Measurements from ENCODE around the gene CMTM5. TPM values are rescaled to one million over a fixed set of nuclear protein-coding genes. Genes with fewer than 3 reads are reported as not detected.
"Not testable (repeated sequence)": the region's sequence is repeated elsewhere in the genome, so short reads cannot be mapped to it uniquely, and the experiment has no call there.

The CMTM5 gene
- total RNA-seq, 1 experiment from 2014 or later = not detected

DNA sequence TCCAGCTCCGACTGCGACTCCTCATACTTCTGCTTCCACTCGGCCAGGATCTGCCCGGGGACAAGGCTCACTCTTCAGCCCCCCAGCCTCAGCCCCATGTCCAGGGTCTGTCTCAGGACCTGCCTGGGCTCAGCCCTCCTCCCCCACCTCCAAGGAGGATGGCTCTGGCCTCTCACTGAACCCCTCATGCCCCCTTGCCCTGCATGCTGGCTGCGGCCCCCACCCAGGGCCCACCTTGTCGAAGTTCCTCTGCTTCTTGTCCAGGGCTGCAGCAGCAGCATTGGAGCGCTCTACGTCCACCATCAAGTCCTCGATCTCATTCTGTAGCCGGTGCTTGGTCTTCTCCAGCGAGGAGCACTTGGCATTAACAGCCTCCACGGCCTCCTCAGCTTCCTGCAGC, 40.4 kb downstream of the CMTM5 start:
- intact Hi-C loops (cut with micrococcal nuclease); H4K20me1 ChIP-seq (ENCODE audit: insufficient read depth); DNase-seq (ENCODE audit: low read depth, low spot score); H3K4me3 ChIP-seq (replicated peaks in 1 of 2; ENCODE audit: low read depth in 1 of 2, low read length in 2 of 2); ATAC-seq; CTCF ChIA-PET; POLR2A ChIA-PET; H3K9me2 ChIP-seq (ENCODE audit: insufficient read depth); H3K27ac ChIP-seq (ENCODE audit: low read depth, low read length); H2AFZ ChIP-seq (ENCODE audit: low read depth, low read length, poor library complexity, severe bottlenecking); H3K36me3 ChIP-seq (ENCODE audit: control insufficient read depth in 1 of 2, insufficient read depth in 2 of 2, low read length in 2 of 2); BruUV-seq (replicated peaks); H3K9me3 ChIP-seq (ENCODE audit: control insufficient read depth in 1 of 2, insufficient read depth in 1 of 2, low read depth in 1 of 2, low read length in 2 of 2); H3K4me1 ChIP-seq (ENCODE audit: control insufficient read depth in 1 of 2, insufficient read depth in 2 of 2, low read length in 2 of 2); RAD21 ChIA-PET (ENCODE audit: low non-redundant PET in 1 of 2, low total read pairs in 2 of 2, uncharacterized antibody in 2 of 2, unreplicated experiment in 2 of 2); H3K79me2 ChIP-seq (ENCODE audit: insufficient read depth, low read length); H3K27me3 ChIP-seq (ENCODE audit: insufficient read depth, low read length); H3K4me2 ChIP-seq (ENCODE audit: low read length); H3K9ac ChIP-seq (ENCODE audit: low read length): not testable (repeated sequence)

DNA sequence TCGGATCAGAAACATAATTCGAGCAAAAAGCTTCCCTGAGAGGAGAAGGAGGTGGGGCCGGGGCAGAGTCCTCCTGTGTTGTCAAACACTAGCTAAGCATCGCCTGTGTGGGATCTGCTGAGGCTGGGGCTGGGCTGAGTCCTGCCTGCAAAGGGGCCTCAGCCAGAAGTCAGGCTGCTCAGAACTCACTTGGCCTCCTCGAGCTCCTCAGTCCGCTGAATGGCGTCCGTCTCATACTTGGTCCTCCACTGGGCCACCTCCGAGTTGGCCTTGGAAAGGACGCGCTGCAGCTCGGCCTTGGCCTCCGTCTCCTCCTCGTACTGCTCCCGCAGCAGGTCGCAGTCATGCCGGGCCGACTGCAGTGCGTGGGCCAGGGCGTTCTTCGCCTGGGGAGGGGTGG, 41.2 kb downstream of the CMTM5 start:
- no peaks in the 10 kb centered on the region for H3K36me3 ChIP-seq (ENCODE audit: control insufficient read depth in 1 of 2, insufficient read depth in 2 of 2, low read length in 2 of 2)
- RAD21 ChIA-PET (ENCODE audit: low non-redundant PET in 1 of 2, low total read pairs in 2 of 2, uncharacterized antibody in 2 of 2, unreplicated experiment in 2 of 2) = no interaction called here
- BruUV-seq (replicated peaks) = no TSS peak
- no peak overlapping the region for H3K9ac ChIP-seq (ENCODE audit: low read length)
- no peak overlapping the region for H3K27ac ChIP-seq (ENCODE audit: low read depth, low read length)
- H3K79me2 ChIP-seq (ENCODE audit: insufficient read depth, low read length) = no peaks in the 10 kb centered on the region
- no peaks in the 10 kb centered on the region for H4K20me1 ChIP-seq (ENCODE audit: insufficient read depth)
- no peaks in the 10 kb centered on the region for H3K9me3 ChIP-seq (ENCODE audit: control insufficient read depth in 1 of 2, insufficient read depth in 1 of 2, low read depth in 1 of 2, low read length in 2 of 2)
- no peak overlapping the region for H3K4me2 ChIP-seq (ENCODE audit: low read length)
- H3K27me3 ChIP-seq (ENCODE audit: insufficient read depth, low read length) = peaks cover 5% of the 10 kb centered on the region; the same call in 1 of the 2 replicates
- H2AFZ ChIP-seq (ENCODE audit: low read depth, low read length, poor library complexity, severe bottlenecking) = no peak overlapping the region
- ATAC-seq (no peak), DNase-seq (ENCODE audit: low read depth, low spot score) (no peak)
- POLR2A ChIA-PET = no interaction called here
- CTCF ChIA-PET = no interaction called here
- no peak overlapping the region for H3K4me3 ChIP-seq (replicated peaks in 1 of 2; ENCODE audit: low read depth in 1 of 2, low read length in 2 of 2)
- no peaks in the 10 kb centered on the region for H3K9me2 ChIP-seq (ENCODE audit: insufficient read depth)
- no peaks in the 10 kb centered on the region for H3K4me1 ChIP-seq (ENCODE audit: control insufficient read depth in 1 of 2, insufficient read depth in 2 of 2, low read length in 2 of 2)
- intact Hi-C loops (cut with micrococcal nuclease) = loop anchor here (2.0 kb wide), 1 partner anchor 35 kb away; no protein-coding TSS in a partner anchor
- TF ChIP-seq CEBPB (IDR thresholded peaks at IDR 0.05; ENCODE audit: low read depth) = no peak
- TF ChIP-seq TCF7L2 (IDR thresholded peaks at IDR 0.05; ENCODE audit: borderline replicate concordance, extremely low read depth, insufficient read depth, insufficient read length) = no peak
- TF ChIP-seq, protein P1, sequence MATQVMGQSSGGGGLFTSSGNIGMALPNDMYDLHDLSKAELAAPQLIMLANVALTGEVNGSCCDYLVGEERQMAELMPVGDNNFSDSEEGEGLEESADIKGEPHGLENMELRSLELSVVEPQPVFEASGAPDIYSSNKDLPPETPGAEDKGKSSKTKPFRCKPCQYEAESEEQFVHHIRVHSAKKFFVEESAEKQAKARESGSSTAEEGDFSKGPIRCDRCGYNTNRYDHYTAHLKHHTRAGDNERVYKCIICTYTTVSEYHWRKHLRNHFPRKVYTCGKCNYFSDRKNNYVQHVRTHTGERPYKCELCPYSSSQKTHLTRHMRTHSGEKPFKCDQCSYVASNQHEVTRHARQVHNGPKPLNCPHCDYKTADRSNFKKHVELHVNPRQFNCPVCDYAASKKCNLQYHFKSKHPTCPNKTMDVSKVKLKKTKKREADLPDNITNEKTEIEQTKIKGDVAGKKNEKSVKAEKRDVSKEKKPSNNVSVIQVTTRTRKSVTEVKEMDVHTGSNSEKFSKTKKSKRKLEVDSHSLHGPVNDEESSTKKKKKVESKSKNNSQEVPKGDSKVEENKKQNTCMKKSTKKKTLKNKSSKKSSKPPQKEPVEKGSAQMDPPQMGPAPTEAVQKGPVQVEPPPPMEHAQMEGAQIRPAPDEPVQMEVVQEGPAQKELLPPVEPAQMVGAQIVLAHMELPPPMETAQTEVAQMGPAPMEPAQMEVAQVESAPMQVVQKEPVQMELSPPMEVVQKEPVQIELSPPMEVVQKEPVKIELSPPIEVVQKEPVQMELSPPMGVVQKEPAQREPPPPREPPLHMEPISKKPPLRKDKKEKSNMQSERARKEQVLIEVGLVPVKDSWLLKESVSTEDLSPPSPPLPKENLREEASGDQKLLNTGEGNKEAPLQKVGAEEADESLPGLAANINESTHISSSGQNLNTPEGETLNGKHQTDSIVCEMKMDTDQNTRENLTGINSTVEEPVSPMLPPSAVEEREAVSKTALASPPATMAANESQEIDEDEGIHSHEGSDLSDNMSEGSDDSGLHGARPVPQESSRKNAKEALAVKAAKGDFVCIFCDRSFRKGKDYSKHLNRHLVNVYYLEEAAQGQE (IDR thresholded peaks at IDR 0.05; ENCODE audit: low read depth) = no peak
- no peak for TF ChIP-seq SRF (IDR thresholded peaks at IDR 0.05; ENCODE audit: low read depth)
- TF ChIP-seq, protein P2, sequence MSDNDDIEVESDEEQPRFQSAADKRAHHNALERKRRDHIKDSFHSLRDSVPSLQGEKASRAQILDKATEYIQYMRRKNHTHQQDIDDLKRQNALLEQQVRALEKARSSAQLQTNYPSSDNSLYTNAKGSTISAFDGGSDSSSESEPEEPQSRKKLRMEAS (IDR thresholded peaks at IDR 0.05) = no peak
- TF ChIP-seq ELF1 (IDR thresholded peaks at IDR 0.05; ENCODE audit: borderline replicate concordance, low read depth) = no peak
- TF ChIP-seq SIN3A (IDR thresholded peaks at IDR 0.05; ENCODE audit: low read depth) = no peak
- TF ChIP-seq CBX3 (IDR thresholded peaks at IDR 0.05; ENCODE audit: low read depth) = no peak

DNA sequence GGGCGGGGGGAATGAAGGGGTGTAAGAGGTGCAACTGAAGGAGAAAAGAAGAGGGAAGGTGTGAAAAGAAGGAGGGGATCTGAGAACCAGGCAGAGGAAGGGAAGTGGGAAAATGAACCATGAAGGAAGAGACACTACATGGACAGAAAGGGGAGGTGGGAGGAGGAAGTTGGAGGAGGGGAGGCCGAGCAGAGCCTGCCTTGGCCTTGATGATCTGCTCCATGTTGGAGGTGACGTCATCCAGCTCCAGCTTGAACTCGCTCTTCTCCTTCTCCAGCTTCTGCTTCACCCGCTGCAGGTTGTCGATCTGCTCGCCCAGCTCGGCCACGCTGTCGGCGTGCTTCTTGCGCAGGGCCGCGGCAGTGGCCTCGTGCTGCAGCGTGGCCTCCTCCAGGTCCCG, 42.8 kb downstream of the CMTM5 start:
- H3K79me2 ChIP-seq (ENCODE audit: insufficient read depth, low read length); H3K27ac ChIP-seq (ENCODE audit: low read depth, low read length); H4K20me1 ChIP-seq (ENCODE audit: insufficient read depth); H3K4me3 ChIP-seq (replicated peaks in 1 of 2; ENCODE audit: low read depth in 1 of 2, low read length in 2 of 2); RAD21 ChIA-PET (ENCODE audit: low non-redundant PET in 1 of 2, low total read pairs in 2 of 2, uncharacterized antibody in 2 of 2, unreplicated experiment in 2 of 2); H3K9me3 ChIP-seq (ENCODE audit: control insufficient read depth in 1 of 2, insufficient read depth in 1 of 2, low read depth in 1 of 2, low read length in 2 of 2); POLR2A ChIA-PET; DNase-seq (ENCODE audit: low read depth, low spot score); CTCF ChIA-PET; BruUV-seq (replicated peaks); H3K36me3 ChIP-seq (ENCODE audit: control insufficient read depth in 1 of 2, insufficient read depth in 2 of 2, low read length in 2 of 2); H2AFZ ChIP-seq (ENCODE audit: low read depth, low read length, poor library complexity, severe bottlenecking); H3K9ac ChIP-seq (ENCODE audit: low read length); ATAC-seq; H3K4me1 ChIP-seq (ENCODE audit: control insufficient read depth in 1 of 2, insufficient read depth in 2 of 2, low read length in 2 of 2); H3K27me3 ChIP-seq (ENCODE audit: insufficient read depth, low read length); H3K9me2 ChIP-seq (ENCODE audit: insufficient read depth); H3K4me2 ChIP-seq (ENCODE audit: low read length): not testable (repeated sequence)
- intact Hi-C loops (cut with micrococcal nuclease) = loop anchor here (2.0 kb wide), 1 partner anchor 33 kb away; no protein-coding TSS in a partner anchor

Measured in HCT116 (cell line).